ENCODE results near the gene NT5C1B.

Gene NT5C1B

GRCh38 chr2:18598848-18599484 lies 9.6 kb upstream of the NT5C1B start:
- DNase-seq = no peak

- DNase-seq = no peak
Measured at GRCh38 chr2:18597618-18598017, 8.2 kb upstream of the NT5C1B start.

DNA sequence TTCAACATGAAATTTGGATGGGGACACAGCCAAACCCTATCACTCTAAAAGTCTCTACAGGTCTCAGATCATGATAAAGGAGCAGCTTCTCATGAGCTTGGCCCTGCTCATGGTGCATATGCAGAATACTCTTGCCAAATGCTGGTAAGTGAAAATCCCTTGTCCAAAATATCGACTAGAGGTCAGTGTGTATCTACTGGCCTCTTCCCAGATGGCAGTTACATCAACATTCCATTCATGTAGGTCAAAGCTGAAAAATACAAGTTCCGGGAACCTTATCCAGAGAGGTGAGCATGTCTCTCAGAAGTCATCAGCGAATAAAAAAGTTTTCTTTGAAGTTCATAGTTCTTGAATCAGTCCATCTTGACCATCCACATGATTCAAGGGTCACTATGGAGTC lies 7.6 kb upstream of the NT5C1B start:
- no peak for DNase-seq

- no peak for DNase-seq
Measured at GRCh38 chr2:18593496-18593895, 4.1 kb upstream of the NT5C1B start.

GRCh38 chr2:18592372-18592771 lies 3.0 kb upstream of the NT5C1B start:
- no peak for DNase-seq

DNA sequence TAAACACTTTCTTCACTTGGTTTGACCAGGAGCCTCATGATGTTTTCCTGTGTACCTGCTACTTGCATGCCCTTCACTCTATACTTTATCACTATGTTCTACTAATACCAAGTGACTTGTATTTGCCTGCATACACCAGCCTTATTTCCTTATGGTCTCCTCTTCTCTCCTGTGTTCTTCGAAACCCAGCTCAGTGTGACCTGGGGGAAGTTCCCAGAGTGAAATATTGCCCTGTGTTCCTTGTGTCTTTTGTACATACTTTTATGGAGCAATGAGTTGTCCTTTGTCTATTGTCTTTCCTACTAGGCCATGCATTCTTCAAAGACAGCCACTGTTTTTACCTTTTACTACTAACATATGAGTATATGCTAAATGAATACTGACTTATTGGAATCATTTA lies 567 bp downstream of the NT5C1B start:
- no peak for DNase-seq

- DNase-seq = no peak
Measured at GRCh38 chr2:18588049-18588448, 1.3 kb downstream of the NT5C1B start.

DNA sequence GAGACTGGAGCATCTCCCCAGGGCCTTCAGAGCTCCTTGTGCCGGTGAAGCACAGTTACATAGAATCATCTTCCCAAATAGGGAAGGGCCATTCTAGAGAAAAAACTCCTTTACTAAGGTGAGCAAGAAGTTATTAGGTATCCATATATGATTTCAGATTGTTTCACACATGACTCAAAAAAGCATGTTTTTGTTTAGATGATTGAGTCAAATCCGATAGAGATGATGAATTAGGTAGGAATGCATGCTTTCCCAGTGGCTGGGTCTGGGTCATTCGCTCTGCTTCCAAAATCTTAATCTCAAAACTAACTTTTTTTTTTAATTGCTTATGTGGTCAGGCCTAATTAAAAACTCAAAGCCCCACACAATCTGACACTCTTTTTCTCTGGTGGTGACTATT lies 3.8 kb downstream of the NT5C1B start:
- no peak for DNase-seq

GRCh38 chr2:18584608-18584954 lies 4.8 kb downstream of the NT5C1B start:
- no peak for DNase-seq

DNA sequence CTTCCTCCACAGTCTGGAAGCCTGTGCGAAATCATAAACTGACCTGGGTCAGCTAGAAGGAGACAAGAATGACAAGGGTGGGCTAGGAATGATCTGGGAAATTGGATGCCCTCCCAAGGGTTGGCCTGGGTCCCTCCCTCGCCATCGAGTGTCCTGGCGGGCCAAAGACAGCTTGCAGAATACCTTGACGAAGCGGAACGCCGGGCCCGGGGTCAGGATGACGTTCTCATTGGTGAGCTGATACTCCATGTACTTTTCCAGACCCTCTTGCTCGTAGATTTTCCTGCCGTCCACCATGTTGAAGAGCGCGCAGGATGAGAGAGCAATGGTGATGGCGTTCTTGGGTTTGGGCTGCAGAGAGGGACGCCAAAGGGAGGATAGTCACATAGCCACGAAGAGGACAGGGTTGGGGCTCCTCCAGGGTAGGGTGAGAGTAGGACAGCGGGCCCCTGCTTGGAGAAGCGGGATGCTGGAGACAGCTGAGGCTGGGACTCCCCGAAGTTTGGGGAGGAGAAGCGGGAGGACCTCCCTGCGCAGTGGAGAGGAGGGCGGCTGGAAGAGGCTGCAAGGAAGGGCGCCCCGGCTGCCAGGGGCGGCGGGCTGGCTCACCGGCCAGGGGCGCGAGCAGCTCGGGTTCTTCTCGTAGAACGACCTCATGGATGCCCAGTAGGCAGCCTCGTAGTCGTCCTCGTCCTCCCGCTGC lies 5.3 kb downstream of the NT5C1B start:
- no peak for DNase-seq

GRCh38 chr2:18580606-18581005 lies 8.8 kb downstream of the NT5C1B start:
- DNase-seq = no peak

DNA sequence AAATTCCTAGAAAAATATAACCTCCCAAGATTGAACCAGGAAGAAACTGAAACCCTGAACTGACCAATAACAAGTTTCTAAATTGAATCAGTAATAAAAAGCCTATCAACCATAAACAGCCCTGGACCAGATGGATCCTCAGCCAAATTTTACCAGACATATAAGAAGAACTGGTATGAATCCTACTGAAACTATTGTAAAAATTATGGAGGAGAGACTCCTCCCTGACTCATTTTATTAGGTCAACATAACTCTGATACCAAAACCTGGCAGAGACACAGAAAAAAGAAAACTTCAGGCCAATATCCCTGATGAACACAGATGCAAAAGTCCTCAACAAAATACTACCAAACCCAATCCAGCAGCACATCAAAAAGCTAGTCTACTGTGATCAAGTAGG lies 11.3 kb downstream of the NT5C1B start:
- no peak for DNase-seq

DNA sequence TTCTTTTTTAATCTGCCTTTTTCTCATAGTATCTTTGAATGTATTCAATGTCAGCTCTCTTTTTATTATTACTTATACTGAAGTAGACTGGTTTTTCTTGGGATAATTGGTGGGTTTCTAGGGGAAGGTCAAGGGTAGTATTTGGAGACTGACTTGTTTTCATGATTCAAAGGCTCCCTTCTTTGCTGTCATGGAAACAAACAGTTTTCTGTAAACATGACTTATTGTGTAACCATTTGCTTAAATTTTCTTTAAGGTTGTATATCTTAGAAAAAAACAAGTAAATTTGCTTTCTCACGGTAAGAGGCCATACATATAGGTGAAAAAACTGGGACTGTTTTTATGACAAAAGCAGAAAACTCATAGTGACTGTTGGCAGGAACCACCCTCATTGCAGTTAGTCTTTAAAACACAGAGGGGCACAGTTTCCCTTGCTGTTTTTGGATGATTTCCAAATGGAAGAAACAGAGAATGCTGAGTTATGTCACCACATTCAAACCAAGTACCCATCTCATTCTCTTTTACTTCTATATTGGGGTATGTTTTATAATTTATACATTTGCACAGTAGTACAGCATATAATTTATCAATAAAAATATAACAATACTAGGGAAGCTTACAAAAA lies 23.1 kb downstream of the NT5C1B start:
- no peak for DNase-seq

DNA sequence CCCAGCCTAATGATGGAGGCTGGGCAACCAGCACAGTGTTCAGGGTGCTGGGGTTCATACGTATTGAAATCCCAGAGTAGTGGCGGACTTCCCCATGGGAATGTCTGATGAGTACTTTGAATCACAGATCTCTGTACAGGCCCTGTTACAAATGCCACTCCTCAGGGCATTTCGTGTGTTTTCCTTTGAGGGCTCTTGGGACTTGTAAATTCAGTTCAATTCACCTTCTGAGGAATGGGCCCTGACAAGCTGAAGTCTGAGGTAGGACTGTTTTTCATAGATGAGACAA lies 28.6 kb downstream of the NT5C1B start:
- DNase-seq = no peak

GRCh38 chr2:18560031-18560796 lies 29.2 kb downstream of the NT5C1B start, which contains the start of gene RDH14:
RDH14 (minus strand) TSS chr2:18560653; CDS start chr2:18560572, 81 bp downstream.
- peak; percentile 92 for DNase-seq

GRCh38 chr2:18559531-18560030 lies 29.8 kb downstream of the NT5C1B start:
- DNase-seq = no peak

GRCh38 chr2:18558458-18558857 lies 30.9 kb downstream of the NT5C1B start:
- DNase-seq = no peak

DNA sequence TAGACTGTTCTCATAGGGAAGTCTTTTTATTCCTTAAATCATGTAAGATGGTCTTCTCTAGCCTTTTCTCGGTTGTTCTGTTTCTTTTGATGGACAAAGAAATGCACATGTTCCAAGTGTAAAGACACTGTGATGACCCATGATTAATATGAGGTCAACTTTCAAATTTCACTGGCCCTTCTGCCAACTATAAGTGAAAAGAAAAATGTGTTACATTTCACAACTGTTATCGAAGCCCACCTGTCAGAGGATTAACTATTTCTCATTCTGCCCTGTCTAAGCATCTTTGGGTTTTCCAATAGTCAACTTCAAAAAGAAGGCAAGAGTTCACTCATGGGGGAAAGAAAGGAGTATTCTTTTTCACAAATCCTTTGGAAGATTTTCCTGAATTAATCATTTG lies 32.2 kb downstream of the NT5C1B start:
- no peak for DNase-seq

DNA sequence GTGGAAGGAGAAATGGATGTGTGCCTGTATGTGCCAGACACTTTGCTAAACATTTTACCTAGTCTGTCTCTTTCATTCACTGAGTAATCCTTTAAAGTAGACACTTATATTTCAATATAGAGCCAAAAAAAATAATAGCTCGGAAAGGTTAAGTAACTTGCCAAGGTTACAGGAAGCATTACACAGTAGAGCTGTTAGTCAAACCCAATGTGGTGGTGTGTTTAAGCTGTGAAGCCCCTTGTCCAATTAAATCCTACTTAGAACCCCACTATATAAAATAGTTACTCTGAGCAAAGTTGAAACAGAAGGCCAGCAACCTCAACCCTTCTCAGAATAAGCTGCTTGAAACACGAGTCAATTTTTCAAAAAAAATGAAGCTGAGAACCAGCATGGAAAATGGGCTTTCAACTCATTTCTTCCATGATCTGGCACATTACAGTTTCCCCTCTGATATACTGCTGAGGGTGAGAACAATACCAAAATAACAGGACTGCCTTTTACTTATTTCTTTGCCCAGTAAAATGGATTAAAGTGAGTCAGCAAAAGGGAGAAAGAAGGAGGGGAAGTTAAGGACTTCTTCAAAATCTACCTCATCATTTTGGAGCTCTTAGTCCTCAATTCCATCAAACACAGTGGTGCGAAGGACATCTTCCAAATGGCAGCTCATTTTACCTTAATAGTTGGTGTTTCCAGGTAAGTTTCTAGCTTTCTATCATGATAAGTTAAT lies 36.9 kb downstream of the NT5C1B start:
- no peak for DNase-seq

GRCh38 chr2:18551623-18552022 lies 37.7 kb downstream of the NT5C1B start:
- no peak for DNase-seq

- DNase-seq = no peak
Measured at GRCh38 chr2:18551169-18551568, 38.2 kb downstream of the NT5C1B start.

GRCh38 chr2:18550433-18550832 lies 38.9 kb downstream of the NT5C1B start:
- DNase-seq = no peak

DNA sequence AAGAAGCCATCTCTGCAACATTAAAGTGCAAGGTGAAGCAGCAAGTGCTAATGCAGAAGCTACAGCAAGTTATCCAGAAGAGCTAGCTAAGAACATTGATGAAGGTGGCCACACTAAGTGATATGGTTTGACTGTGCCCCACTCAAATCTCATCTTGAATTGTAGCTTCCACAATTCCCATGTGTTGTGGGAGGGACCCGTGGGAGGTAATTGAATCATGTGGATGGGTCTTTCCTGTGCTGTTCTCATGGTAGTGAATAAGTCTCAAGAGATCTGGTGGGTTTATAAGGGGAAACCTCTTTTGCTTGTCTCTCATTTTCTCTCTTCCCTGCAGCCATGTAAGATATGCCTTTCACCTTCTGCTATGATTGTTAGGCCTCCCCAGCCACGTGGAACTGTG lies 40.3 kb downstream of the NT5C1B start:
- no peak for DNase-seq
